Measurements from ENCODE around the gene MYO1G. TPM values are rescaled to one million over a fixed set of nuclear protein-coding genes. Genes with fewer than 3 reads are reported as not detected.
A peak's percentile ranks its signal among the peaks of the same experiment; 100 is the strongest.

Gene MYO1G
- total and polyA plus RNA-seq, 4 donors = 0.56 to 3.9 (median 2.1) TPM

GRCh38 chr7:44964384-44964830 is 14.4 kb downstream of the MYO1G start:
- no peaks in the 10 kb centered on the region for H3K9me3 ChIP-seq (ENCODE audit: control insufficient read depth in 4 of 4, low read length in 3 of 4)
- H3K27ac ChIP-seq (ENCODE audit: low read depth in 1 of 2, low read length in 2 of 2) = no peak overlapping the region
- TF ChIP-seq CTCF (IDR thresholded peaks at IDR 0.05; ENCODE audit: low read depth, low read length, missing input control) (peak; percentile 10), JUND (IDR thresholded peaks at IDR 0.05) (no peak), FOXA1 (IDR thresholded peaks at IDR 0.05) (no peak)
- H3K27me3 ChIP-seq (ENCODE audit: control insufficient read depth in 4 of 4, insufficient read depth in 4 of 4, low read length in 3 of 4) = peaks cover 0 to 1% (median 0%) of the 10 kb centered on the region in 4 donors
- H3K36me3 ChIP-seq (ENCODE audit: control insufficient read depth in 4 of 4, insufficient read depth in 3 of 4, low read depth in 1 of 4, low read length in 3 of 4) = no peaks in the 10 kb centered on the region
- H3K4me1 ChIP-seq (ENCODE audit: control insufficient read depth in 4 of 4, insufficient read depth in 4 of 4, low read length in 3 of 4) = peaks cover 4 to 11% (median 7%) of the 10 kb centered on the region in 4 donors
- H3K9ac ChIP-seq (ENCODE audit: low read depth in 1 of 2, low read length in 2 of 2) = no peak overlapping the region
- DNase-seq (ENCODE audit: low spot score) = no peak
- H3K4me3 ChIP-seq (ENCODE audit: low read depth in 1 of 3, low read length in 3 of 3) = no peak overlapping the region
- 86% methylated on average over 7 of the region's 7 CpGs for WGBS

GRCh38 chr7:44963364-44964290 is 15.2 kb downstream of the MYO1G start:
- Histone ChIP-seq H3K9me3 (ENCODE audit: control insufficient read depth in 4 of 4, low read length in 3 of 4) (no peaks in the 10 kb centered on the region), H3K27me3 (ENCODE audit: control insufficient read depth in 4 of 4, insufficient read depth in 4 of 4, low read length in 3 of 4) (peaks cover 0 to 1% (median 0%) of the 10 kb centered on the region in 4 donors), H3K9ac (ENCODE audit: low read depth in 1 of 2, low read length in 2 of 2) (no peak overlapping the region), H3K27ac (ENCODE audit: low read depth in 1 of 2, low read length in 2 of 2) (no peak overlapping the region), H3K36me3 (ENCODE audit: control insufficient read depth in 4 of 4, insufficient read depth in 3 of 4, low read depth in 1 of 4, low read length in 3 of 4) (no peaks in the 10 kb centered on the region), H3K4me3 (ENCODE audit: low read depth in 1 of 3, low read length in 3 of 3) (no peak overlapping the region), H3K4me1 (ENCODE audit: control insufficient read depth in 4 of 4, insufficient read depth in 4 of 4, low read length in 3 of 4) (peaks cover 4 to 11% (median 7%) of the 10 kb centered on the region in 4 donors)
- 95% methylated on average over 24 of the region's 24 CpGs for WGBS
- TF ChIP-seq MAX (IDR thresholded peaks at IDR 0.05) (no peak), CTCF (IDR thresholded peaks at IDR 0.05; ENCODE audit: low read depth, low read length, missing input control) (no peak), GABPA (IDR thresholded peaks at IDR 0.05 in 1 of 2, conservative IDR thresholded peaks at IDR 0.05 in 1 of 2) (no peak), FOXA1 (IDR thresholded peaks at IDR 0.05) (no peak), SP1 (IDR thresholded peaks at IDR 0.05) (no peak)
- no peak for DNase-seq (ENCODE audit: low spot score)

- Histone ChIP-seq H3K4me3 (ENCODE audit: low read depth in 1 of 3, low read length in 3 of 3) (peak overlapping the region in 2 of 3 donors; percentile 28 to 40), H3K36me3 (ENCODE audit: control insufficient read depth in 4 of 4, insufficient read depth in 3 of 4, low read depth in 1 of 4, low read length in 3 of 4) (no peaks in the 10 kb centered on the region), H3K4me1 (ENCODE audit: control insufficient read depth in 4 of 4, insufficient read depth in 4 of 4, low read length in 3 of 4) (peaks cover 4 to 11% (median 7%) of the 10 kb centered on the region in 4 donors), H3K27ac (ENCODE audit: low read depth in 1 of 2, low read length in 2 of 2) (no peak overlapping the region), H3K27me3 (ENCODE audit: control insufficient read depth in 4 of 4, insufficient read depth in 4 of 4, low read length in 3 of 4) (peaks cover 0 to 1% (median 0%) of the 10 kb centered on the region in 4 donors), H3K9ac (ENCODE audit: low read depth in 1 of 2, low read length in 2 of 2) (no peak overlapping the region), H3K9me3 (ENCODE audit: control insufficient read depth in 4 of 4, low read length in 3 of 4) (no peaks in the 10 kb centered on the region)
- WGBS = 22% methylated on average over 76 of the region's 76 CpGs
- peak; percentile 33 for DNase-seq (ENCODE audit: low spot score)
- no peak for TF ChIP-seq EGR1 (IDR thresholded peaks at IDR 0.05; ENCODE audit: low read depth in 2 of 2)
- no peak for TF ChIP-seq FOXA1 (IDR thresholded peaks at IDR 0.05)
- TF ChIP-seq RXRA (IDR thresholded peaks at IDR 0.05) = no peak
- no peak for TF ChIP-seq SP1 (IDR thresholded peaks at IDR 0.05)
- TF ChIP-seq HNF4G (IDR thresholded peaks at IDR 0.05) = no peak
- TF ChIP-seq HNF4A (conservative IDR thresholded peaks at IDR 0.05) = no peak
- no peak for TF ChIP-seq RAD21 (IDR thresholded peaks at IDR 0.05)
- TF ChIP-seq REST (IDR thresholded peaks at IDR 0.05) = no peak
- no peak for TF ChIP-seq TAF1 (conservative IDR thresholded peaks at IDR 0.05)
- no peak for TF ChIP-seq CTCF (IDR thresholded peaks at IDR 0.05; ENCODE audit: low read depth, low read length, missing input control)
These were observed 16.1 kb downstream of the MYO1G start for GRCh38 chr7:44962483-44963251.

Measured in liver (tissue), 9 donors.